ENCODE data around the gene SH3BP2.

GRCh38 chr4:2829321-2829932, 36.5 kb downstream of the SH3BP2 start:
- no peak for TF ChIP-seq CTCF (IDR thresholded peaks at IDR 0.05)
- no peak for TF ChIP-seq EP300 (IDR thresholded peaks at IDR 0.05; ENCODE audit: low read depth)
- TF ChIP-seq POLR2AphosphoS5 (IDR thresholded peaks at IDR 0.05) = no peak
- TF ChIP-seq POLR2A (IDR thresholded peaks at IDR 0.05) = no peak

All from transverse colon (tissue), 4 donors.